ENCODE measurements around the gene CBL.

DNA sequence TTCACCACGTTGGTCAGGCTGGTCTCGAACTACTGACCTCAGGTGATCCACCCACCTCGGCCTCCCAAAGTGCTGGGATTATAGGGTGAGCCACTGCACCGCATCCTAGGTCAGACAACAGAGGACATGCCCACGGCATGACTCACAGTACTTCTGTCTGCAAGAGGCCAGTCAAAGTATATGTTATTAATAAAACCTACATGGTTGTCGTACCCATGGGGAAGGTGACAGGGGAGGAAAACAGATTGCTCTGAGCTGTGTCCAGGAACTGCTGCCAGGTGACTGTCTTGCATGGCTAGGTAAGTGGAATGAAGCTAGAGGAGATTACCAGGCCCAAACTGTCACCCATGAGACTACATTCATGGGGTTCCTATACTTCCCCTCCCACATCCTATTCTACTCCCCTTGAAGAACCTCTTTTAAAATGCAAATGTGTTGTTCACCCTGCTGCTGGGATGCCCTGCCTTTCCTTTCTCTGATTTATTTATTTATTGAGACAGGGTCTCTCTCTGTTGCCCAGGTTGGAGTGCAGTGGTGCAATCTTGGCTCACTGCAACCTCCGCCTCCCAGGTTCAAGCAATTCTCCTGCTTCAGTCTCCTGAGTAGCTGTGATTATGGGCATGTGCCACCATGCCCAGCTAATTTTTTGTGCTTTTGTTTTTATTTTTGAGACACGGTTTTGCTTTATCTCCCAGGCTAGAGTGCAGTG is 39.6 kb upstream of the CBL start:
- no peak for TF ChIP-seq EZH2phosphoT487 (IDR thresholded peaks at IDR 0.05; ENCODE audit: borderline replicate concordance)
- TF ChIP-seq, protein P1, sequence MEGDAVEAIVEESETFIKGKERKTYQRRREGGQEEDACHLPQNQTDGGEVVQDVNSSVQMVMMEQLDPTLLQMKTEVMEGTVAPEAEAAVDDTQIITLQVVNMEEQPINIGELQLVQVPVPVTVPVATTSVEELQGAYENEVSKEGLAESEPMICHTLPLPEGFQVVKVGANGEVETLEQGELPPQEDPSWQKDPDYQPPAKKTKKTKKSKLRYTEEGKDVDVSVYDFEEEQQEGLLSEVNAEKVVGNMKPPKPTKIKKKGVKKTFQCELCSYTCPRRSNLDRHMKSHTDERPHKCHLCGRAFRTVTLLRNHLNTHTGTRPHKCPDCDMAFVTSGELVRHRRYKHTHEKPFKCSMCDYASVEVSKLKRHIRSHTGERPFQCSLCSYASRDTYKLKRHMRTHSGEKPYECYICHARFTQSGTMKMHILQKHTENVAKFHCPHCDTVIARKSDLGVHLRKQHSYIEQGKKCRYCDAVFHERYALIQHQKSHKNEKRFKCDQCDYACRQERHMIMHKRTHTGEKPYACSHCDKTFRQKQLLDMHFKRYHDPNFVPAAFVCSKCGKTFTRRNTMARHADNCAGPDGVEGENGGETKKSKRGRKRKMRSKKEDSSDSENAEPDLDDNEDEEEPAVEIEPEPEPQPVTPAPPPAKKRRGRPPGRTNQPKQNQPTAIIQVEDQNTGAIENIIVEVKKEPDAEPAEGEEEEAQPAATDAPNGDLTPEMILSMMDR (conservative IDR thresholded peaks at IDR 0.05; ENCODE audit: low read length) = no peak
